DND-41 (cell line): ENCODE results near the gene PIEZO2.
"Not testable (repeated sequence)": the region's sequence is repeated elsewhere in the genome, so short reads cannot be mapped to it uniquely, and the experiment has no call there.

Source experiments
- CTCF ChIP-seq: IDR thresholded peaks from 2 replicates; pipeline ENCODE4 v1.5.1; 2012; ENCODE audit warnings: borderline replicate concordance, low read length, moderate library complexity, mild to moderate bottlenecking; ENCODE audit not compliant: poor library complexity, severe bottlenecking; ENCODE audit errors: extremely low read depth
- EZH2 ChIP-seq: IDR thresholded peaks from 3 replicates; pipeline ENCODE4 v1.6.1; 2012; ENCODE audit warnings: borderline replicate concordance, low read depth, mild to moderate bottlenecking, moderate library complexity, low read length, inconsistent platforms; ENCODE audit not compliant: severe bottlenecking

- not testable (repeated sequence) for TF ChIP-seq CTCF, EZH2
Observed at GRCh38 chr18:10626606-10627213, 522.7 kb downstream of the PIEZO2 start.
